ENCODE results near the gene LAMA2. TPM values are rescaled to one million over a fixed set of nuclear protein-coding genes. Genes with fewer than 3 reads are reported as not detected.

The LAMA2 gene
- total RNA-seq, result 262 and 289 TPM in 2 replicates

GRCh38 chr6:128882991-128883611 is at the start of gene LAMA2:
LAMA2 (plus strand) TSS chr6:128883138; CDS start chr6:128883246, 108 bp downstream.

